ENCODE measurements around the gene WDR26.
"Not testable (repeated sequence)": the region's sequence is repeated elsewhere in the genome, so short reads cannot be mapped to it uniquely, and the experiment has no call there.

The WDR26 gene

GRCh38 chr1:224433701-224434672, 610 bp downstream of the WDR26 start:
- H3K4me3 ChIP-seq (ENCODE audit: low read length in 2 of 2), result peak overlapping the region; percentile 85 to 95
- peaks cover 0 to 3% of the 10 kb centered on the region in 2 donors for H3K36me3 ChIP-seq (ENCODE audit: control insufficient read depth in 2 of 2, insufficient read depth in 2 of 2, low read length in 2 of 2)
- H3K9me3 ChIP-seq (ENCODE audit: control insufficient read depth in 2 of 2, low read length in 2 of 2), result no peaks in the 10 kb centered on the region
- H3K9ac ChIP-seq (ENCODE audit: low read length in 2 of 2), result peak overlapping the region; percentile 53 to 75
- no peaks in the 10 kb centered on the region for H3K27me3 ChIP-seq (ENCODE audit: control insufficient read depth in 1 of 2, insufficient read depth in 2 of 2, low read length in 2 of 2)
- peaks cover 20% of the 10 kb centered on the region for H3K4me1 ChIP-seq (ENCODE audit: control insufficient read depth, insufficient read depth, low read length)
- peak overlapping the region; percentile 80 for H3K27ac ChIP-seq (ENCODE audit: low read length)

- peaks cover 0 to 3% of the 10 kb centered on the region in 2 donors for H3K36me3 ChIP-seq (ENCODE audit: control insufficient read depth in 2 of 2, insufficient read depth in 2 of 2, low read length in 2 of 2)
- H3K9me3 ChIP-seq (ENCODE audit: control insufficient read depth in 2 of 2, low read length in 2 of 2), result no peaks in the 10 kb centered on the region
- peak overlapping the region; percentile 85 to 95 for H3K4me3 ChIP-seq (ENCODE audit: low read length in 2 of 2)
- peak overlapping the region; percentile 53 to 74 for H3K9ac ChIP-seq (ENCODE audit: low read length in 2 of 2)
- H3K27me3 ChIP-seq (ENCODE audit: control insufficient read depth in 1 of 2, insufficient read depth in 2 of 2, low read length in 2 of 2), result no peaks in the 10 kb centered on the region
- peaks cover 20% of the 10 kb centered on the region for H3K4me1 ChIP-seq (ENCODE audit: control insufficient read depth, insufficient read depth, low read length)
- H3K27ac ChIP-seq (ENCODE audit: low read length), result peak overlapping the region; percentile 80
Measured at GRCh38 chr1:224433041-224433691, 1.4 kb downstream of the WDR26 start.

- Histone ChIP-seq H3K9me3 (ENCODE audit: control insufficient read depth in 2 of 2, low read length in 2 of 2) (no peaks in the 10 kb centered on the region), H3K27me3 (ENCODE audit: control insufficient read depth in 1 of 2, insufficient read depth in 2 of 2, low read length in 2 of 2) (no peaks in the 10 kb centered on the region), H3K9ac (ENCODE audit: low read length in 2 of 2) (peak overlapping the region; percentile 53 to 60), H3K4me3 (ENCODE audit: low read length in 2 of 2) (peak overlapping the region; percentile 85 to 95), H3K27ac (ENCODE audit: low read length) (peak overlapping the region; percentile 80), H3K4me1 (ENCODE audit: control insufficient read depth, insufficient read depth, low read length) (peaks cover 21% of the 10 kb centered on the region), H3K36me3 (ENCODE audit: control insufficient read depth in 2 of 2, insufficient read depth in 2 of 2, low read length in 2 of 2) (peaks cover 0 to 3% of the 10 kb centered on the region in 2 donors)
Measured at GRCh38 chr1:224432672-224433040, 1.9 kb downstream of the WDR26 start.

GRCh38 chr1:224432146-224432545, 2.5 kb downstream of the WDR26 start:
- Histone ChIP-seq H3K9ac (ENCODE audit: low read length in 2 of 2) (peak overlapping the region in 1 of 2 donors; percentile 53), H3K27ac (ENCODE audit: low read length) (peak overlapping the region; percentile 80), H3K27me3 (ENCODE audit: control insufficient read depth in 1 of 2, insufficient read depth in 2 of 2, low read length in 2 of 2) (no peaks in the 10 kb centered on the region), H3K36me3 (ENCODE audit: control insufficient read depth in 2 of 2, insufficient read depth in 2 of 2, low read length in 2 of 2) (peaks cover 0 to 3% of the 10 kb centered on the region in 2 donors), H3K9me3 (ENCODE audit: control insufficient read depth in 2 of 2, low read length in 2 of 2) (no peaks in the 10 kb centered on the region), H3K4me3 (ENCODE audit: low read length in 2 of 2) (peak overlapping the region; percentile 85 to 95), H3K4me1 (ENCODE audit: control insufficient read depth, insufficient read depth, low read length) (peaks cover 26% of the 10 kb centered on the region)

GRCh38 chr1:224431726-224432125, 2.9 kb downstream of the WDR26 start:
- peak overlapping the region in 1 of 2 donors; percentile 53 for H3K9ac ChIP-seq (ENCODE audit: low read length in 2 of 2)
- H3K4me3 ChIP-seq (ENCODE audit: low read length in 2 of 2), result peak overlapping the region; percentile 85 to 95
- H3K4me1 ChIP-seq (ENCODE audit: control insufficient read depth, insufficient read depth, low read length), result peaks cover 29% of the 10 kb centered on the region
- H3K9me3 ChIP-seq (ENCODE audit: control insufficient read depth in 2 of 2, low read length in 2 of 2), result no peaks in the 10 kb centered on the region
- H3K27ac ChIP-seq (ENCODE audit: low read length), result no peak overlapping the region
- peaks cover 0 to 3% of the 10 kb centered on the region in 2 donors for H3K36me3 ChIP-seq (ENCODE audit: control insufficient read depth in 2 of 2, insufficient read depth in 2 of 2, low read length in 2 of 2)
- no peaks in the 10 kb centered on the region for H3K27me3 ChIP-seq (ENCODE audit: control insufficient read depth in 1 of 2, insufficient read depth in 2 of 2, low read length in 2 of 2)

- Histone ChIP-seq H3K9ac (ENCODE audit: low read length in 2 of 2) (peak overlapping the region in 1 of 2 donors; percentile 45), H3K27ac (ENCODE audit: low read length) (no peak overlapping the region)
Measured at GRCh38 chr1:224430511-224431113, 4.0 kb downstream of the WDR26 start.

GRCh38 chr1:224429616-224430326, 4.8 kb downstream of the WDR26 start:
- Histone ChIP-seq H3K4me3 (ENCODE audit: low read length in 2 of 2) (no peak overlapping the region), H3K4me1 (ENCODE audit: control insufficient read depth, insufficient read depth, low read length) (peaks cover 21% of the 10 kb centered on the region), H3K27ac (ENCODE audit: low read length) (no peak overlapping the region), H3K36me3 (ENCODE audit: control insufficient read depth in 2 of 2, insufficient read depth in 2 of 2, low read length in 2 of 2) (peaks cover 0 to 3% of the 10 kb centered on the region in 2 donors), H3K9ac (ENCODE audit: low read length in 2 of 2) (no peak overlapping the region), H3K27me3 (ENCODE audit: control insufficient read depth in 1 of 2, insufficient read depth in 2 of 2, low read length in 2 of 2) (no peaks in the 10 kb centered on the region), H3K9me3 (ENCODE audit: control insufficient read depth in 2 of 2, low read length in 2 of 2) (no peaks in the 10 kb centered on the region)

More at GRCh38 chr1:224430511-224431113, 4.0 kb downstream of the WDR26 start:
- no peaks in the 10 kb centered on the region for H3K27me3 ChIP-seq (ENCODE audit: control insufficient read depth in 1 of 2, insufficient read depth in 2 of 2, low read length in 2 of 2)
- H3K4me1 ChIP-seq (ENCODE audit: control insufficient read depth, insufficient read depth, low read length), result peaks cover 29% of the 10 kb centered on the region
- H3K4me3 ChIP-seq (ENCODE audit: low read length in 2 of 2), result peak overlapping the region; percentile 19 to 40
- peaks cover 0 to 3% of the 10 kb centered on the region in 2 donors for H3K36me3 ChIP-seq (ENCODE audit: control insufficient read depth in 2 of 2, insufficient read depth in 2 of 2, low read length in 2 of 2)
- H3K9me3 ChIP-seq (ENCODE audit: control insufficient read depth in 2 of 2, low read length in 2 of 2), result no peaks in the 10 kb centered on the region

- H3K4me1 ChIP-seq (ENCODE audit: control insufficient read depth, insufficient read depth, low read length), result peaks cover 21% of the 10 kb centered on the region
- not testable (repeated sequence) for H3K4me3 ChIP-seq (ENCODE audit: low read length in 2 of 2); H3K9ac ChIP-seq (ENCODE audit: low read length in 2 of 2); H3K27ac ChIP-seq (ENCODE audit: low read length); H3K27me3 ChIP-seq (ENCODE audit: control insufficient read depth in 1 of 2, insufficient read depth in 2 of 2, low read length in 2 of 2); H3K9me3 ChIP-seq (ENCODE audit: control insufficient read depth in 2 of 2, low read length in 2 of 2)
- H3K36me3 ChIP-seq (ENCODE audit: control insufficient read depth in 2 of 2, insufficient read depth in 2 of 2, low read length in 2 of 2), result peaks cover 4 to 11% of the 10 kb centered on the region in 2 donors
Measured at GRCh38 chr1:224428713-224429112, 5.9 kb downstream of the WDR26 start.

GRCh38 chr1:224427346-224427745, 7.3 kb downstream of the WDR26 start:
- Histone ChIP-seq H3K27me3 (ENCODE audit: control insufficient read depth in 1 of 2, insufficient read depth in 2 of 2, low read length in 2 of 2) (no peaks in the 10 kb centered on the region), H3K9me3 (ENCODE audit: control insufficient read depth in 2 of 2, low read length in 2 of 2) (no peaks in the 10 kb centered on the region), H3K4me1 (ENCODE audit: control insufficient read depth, insufficient read depth, low read length) (peaks cover 17% of the 10 kb centered on the region), H3K4me3 (ENCODE audit: low read length in 2 of 2) (peak overlapping the region in 1 of 2 donors; percentile 10), H3K27ac (ENCODE audit: low read length) (no peak overlapping the region), H3K9ac (ENCODE audit: low read length in 2 of 2) (no peak overlapping the region), H3K36me3 (ENCODE audit: control insufficient read depth in 2 of 2, insufficient read depth in 2 of 2, low read length in 2 of 2) (peaks cover 16 to 17% of the 10 kb centered on the region in 2 donors)

GRCh38 chr1:224426869-224427268, 7.7 kb downstream of the WDR26 start:
- H3K4me3 ChIP-seq (ENCODE audit: low read length in 2 of 2); H3K9ac ChIP-seq (ENCODE audit: low read length in 2 of 2); H3K27me3 ChIP-seq (ENCODE audit: control insufficient read depth in 1 of 2, insufficient read depth in 2 of 2, low read length in 2 of 2); H3K9me3 ChIP-seq (ENCODE audit: control insufficient read depth in 2 of 2, low read length in 2 of 2); H3K27ac ChIP-seq (ENCODE audit: low read length): not testable (repeated sequence)
- H3K4me1 ChIP-seq (ENCODE audit: control insufficient read depth, insufficient read depth, low read length), result peaks cover 15% of the 10 kb centered on the region
- peaks cover 21% of the 10 kb centered on the region in 2 donors for H3K36me3 ChIP-seq (ENCODE audit: control insufficient read depth in 2 of 2, insufficient read depth in 2 of 2, low read length in 2 of 2)
